Liver (tissue), 9 donors: ENCODE results near the gene LYSMD3. TPM values are rescaled to one million over a fixed set of nuclear protein-coding genes. Genes with fewer than 3 reads are reported as not detected.

Experiments
- DNase-seq: peaks from one replicate; pipeline ENCODE4 v3.0.0-alpha.2; 2017; ENCODE audit warnings: low spot score
- H3K27ac ChIP-seq, 2 donors: one replicate each; pipeline ENCODE4 v1.7.0; 2013; ENCODE audit warnings: inconsistent platforms in 2 of 2, low read length in 2 of 2, control low read depth in 1 of 2, low read depth in 1 of 2, mild to moderate bottlenecking in 1 of 2
- H3K27me3 ChIP-seq, 4 donors: one replicate each; pipeline versions ENCODE4 v1.6.1 to v1.7.0; 2013; ENCODE audit warnings: low read length in 3 of 4, inconsistent platforms in 1 of 4, mild to moderate bottlenecking in 1 of 4, moderate library complexity in 1 of 4; ENCODE audit not compliant: control insufficient read depth in 4 of 4, insufficient read depth in 4 of 4
- H3K36me3 ChIP-seq, 4 donors: one replicate each; pipeline versions ENCODE4 v1.6.1 to v1.7.0; 2013; ENCODE audit warnings: low read length in 3 of 4, mild to moderate bottlenecking in 3 of 4, low read depth in 1 of 4, moderate library complexity in 1 of 4; ENCODE audit not compliant: control insufficient read depth in 4 of 4, insufficient read depth in 3 of 4
- H3K4me1 ChIP-seq, 4 donors: one replicate each; pipeline versions ENCODE4 v1.6.1 to v1.7.0; 2013; ENCODE audit warnings: low read length in 3 of 4, mild to moderate bottlenecking in 3 of 4, moderate library complexity in 1 of 4; ENCODE audit not compliant: control insufficient read depth in 4 of 4, insufficient read depth in 4 of 4
- H3K4me3 ChIP-seq, 3 donors: one replicate each; pipeline versions ENCODE4 v1.6.1 to v1.7.0; 2013; ENCODE audit warnings: low read length in 3 of 3, control low read depth in 1 of 3, low read depth in 1 of 3, mild to moderate bottlenecking in 1 of 3
- H3K9ac ChIP-seq, 2 donors: one replicate each; pipeline ENCODE4 v1.7.0; 2013; ENCODE audit warnings: low read length in 2 of 2, mild to moderate bottlenecking in 2 of 2, moderate library complexity in 2 of 2, control low read depth in 1 of 2, low read depth in 1 of 2
- H3K9me3 ChIP-seq, 4 donors: one replicate each; pipeline versions ENCODE4 v1.6.1 to v1.7.0; 2013; ENCODE audit warnings: low read length in 3 of 4; ENCODE audit not compliant: control insufficient read depth in 4 of 4
- ATF3 ChIP-seq: IDR thresholded peaks from 2 replicates; pipeline ENCODE4 v1.6.1; 2016; ENCODE audit warnings: antibody characterized with exemption
- EGR1 ChIP-seq, 2 donors: IDR thresholded peaks; 2 replicates each; pipeline ENCODE4 v1.6.1; 2016 to 2018; ENCODE audit warnings: antibody characterized with exemption in 2 of 2, low read depth in 2 of 2
- FOXA1 ChIP-seq: IDR thresholded peaks from 2 replicates; pipeline ENCODE4 v1.6.1; 2016; ENCODE audit warnings: antibody characterized with exemption
- FOXA2 ChIP-seq: IDR thresholded peaks from 2 replicates; pipeline ENCODE4 v1.6.1; 2016; ENCODE audit warnings: antibody characterized with exemption
- GABPA ChIP-seq, 2 donors: IDR thresholded peaks in 1 of 2; conservative IDR thresholded peaks in 1 of 2; 2 replicates each; pipeline ENCODE4 v1.6.1; 2016; ENCODE audit warnings: antibody characterized with exemption in 2 of 2, mild to moderate bottlenecking in 1 of 2, moderate library complexity in 1 of 2
- HNF4A ChIP-seq, 2 donors: conservative IDR thresholded peaks; 2 replicates each; pipeline ENCODE4 v1.6.1; 2016; ENCODE audit warnings: antibody characterized with exemption in 2 of 2, mild to moderate bottlenecking in 2 of 2
- JUND ChIP-seq, 2 donors: IDR thresholded peaks; 2 replicates each; pipeline ENCODE4 v1.6.1; 2016; ENCODE audit warnings: antibody characterized with exemption in 2 of 2
- MAX ChIP-seq: IDR thresholded peaks from 2 replicates; pipeline ENCODE4 v1.6.1; 2016; ENCODE audit warnings: antibody characterized with exemption
- RAD21 ChIP-seq, 2 donors: IDR thresholded peaks; 2 replicates each; pipeline ENCODE4 v1.6.1; 2016; ENCODE audit warnings: antibody characterized with exemption in 2 of 2, mild to moderate bottlenecking in 2 of 2
- REST ChIP-seq: IDR thresholded peaks from 2 replicates; pipeline ENCODE4 v1.6.1; 2016; ENCODE audit warnings: antibody characterized with exemption, mild to moderate bottlenecking
- RXRA ChIP-seq, 2 donors: IDR thresholded peaks; 2 replicates each; pipeline ENCODE4 v1.6.1; 2017 to 2018; ENCODE audit warnings: antibody characterized with exemption in 2 of 2, mild to moderate bottlenecking in 1 of 2
- SP1 ChIP-seq: IDR thresholded peaks from 2 replicates; pipeline ENCODE4 v1.6.1; 2018; ENCODE audit warnings: antibody characterized with exemption, mild to moderate bottlenecking
- TAF1 ChIP-seq: conservative IDR thresholded peaks from 2 replicates; pipeline ENCODE4 v1.6.1; 2016; ENCODE audit warnings: antibody characterized with exemption, mild to moderate bottlenecking
- YY1 ChIP-seq: IDR thresholded peaks from 2 replicates; pipeline ENCODE4 v1.6.1; 2016; ENCODE audit warnings: antibody characterized with exemption, mild to moderate bottlenecking
- ZBTB33 ChIP-seq: IDR thresholded peaks from 2 replicates; pipeline ENCODE4 v1.6.1; 2016; ENCODE audit warnings: antibody characterized with exemption
- WGBS: extraction: QIAGEN DNeasy Blood & Tissue Kit; methylation state at CpG from one replicate; pipeline ENCODE4 v1.1.7; 2013; 5-methylcytosine and 5-hydroxymethylcytosine counted together
- polyA plus RNA-seq, 2 donors: library from polyadenylated mRNA; stranded (reverse) in 1 of 2; unstranded in 1 of 2; fragments of 200-250 nt in 1 of 2; fragments of >200 nt in 1 of 2; fragmentation: Nextera tagmentation in 1 of 2; extraction: Ambion mirVana in 1 of 2; gene quantifications; one replicate each; pipeline versions ENCODE4 v1.2.1 to v1.2.3, GENCODE V29; 2013 to 2015
- total RNA-seq, 2 donors: library from RNA; depleted of rRNA; stranded (reverse); fragments of >200 nt; gene quantifications; one replicate each; pipeline ENCODE4 v1.2.3, GENCODE V29; 2014
- donor health status: healthy.
- donor health status: healthy.
- donor health status: healthy.
- donor health status: healthy.
- donor health status: healthy.

The LYSMD3 gene
- total and polyA plus RNA-seq, 4 donors, result 8.8 to 23.6 (median 11.0) TPM

- TF ChIP-seq REST (no peak), MAX (no peak), HNF4A (conservative IDR thresholded peaks at IDR 0.05) (no peak), FOXA1 (no peak), ATF3 (no peak)
Measured at GRCh38 chr5:90533794-90534193, 4.4 kb upstream of the LYSMD3 start (continued).

- 44% methylated on average over 9 of the region's 9 CpGs for WGBS
- no peaks in the 10 kb centered on the region for H3K9me3 ChIP-seq
- TF ChIP-seq MAX, result no peak
- no peak for DNase-seq
- H3K36me3 ChIP-seq, result no peaks in the 10 kb centered on the region
- peak overlapping the region in 1 of 3 donors; percentile 21 for H3K4me3 ChIP-seq
- peaks cover 0 to 3% (median 0%) of the 10 kb centered on the region in 4 donors for H3K27me3 ChIP-seq
- peak overlapping the region in 1 of 2 donors; percentile 99 for H3K27ac ChIP-seq
- H3K4me1 ChIP-seq, result peaks cover 3 to 34% (median 18%) of the 10 kb centered on the region in 4 donors
- peak overlapping the region in 1 of 2 donors; percentile 45 for H3K9ac ChIP-seq
Measured at GRCh38 chr5:90530736-90531487, 1.5 kb upstream of the LYSMD3 start.

GRCh38 chr5:90529939-90530677 is 724 bp upstream of the LYSMD3 start:
- peaks cover 3 to 34% (median 18%) of the 10 kb centered on the region in 4 donors for H3K4me1 ChIP-seq
- peak overlapping the region; percentile 85 to 95 for H3K9ac ChIP-seq
- peaks cover 0 to 3% (median 0%) of the 10 kb centered on the region in 4 donors for H3K27me3 ChIP-seq
- peak overlapping the region; percentile 98 to 100 (median 99) for H3K4me3 ChIP-seq
- WGBS, result 3% methylated on average over 13 of the region's 13 CpGs
- peaks cover 0 to under 1% (median 0%) of the 10 kb centered on the region in 4 donors for H3K36me3 ChIP-seq
- no peaks in the 10 kb centered on the region for H3K9me3 ChIP-seq
- H3K27ac ChIP-seq, result peak overlapping the region; percentile 93 to 99
- peak; percentile 67 for DNase-seq
- TF ChIP-seq EGR1 (IDR thresholded peaks at IDR 0.05; ENCODE audit: low read depth in 2 of 2) (no peak), MAX (peak; percentile 26), SP1 (no peak), RAD21 (IDR thresholded peaks at IDR 0.05) (peak; percentile 89 to 91), JUND (IDR thresholded peaks at IDR 0.05) (peak; percentile 15 to 62), REST (no peak), FOXA2 (peak; percentile 53), TAF1 (no peak), FOXA1 (no peak), GABPA (IDR thresholded peaks at IDR 0.05 in 1 of 2, conservative IDR thresholded peaks at IDR 0.05 in 1 of 2) (no peak), HNF4A (conservative IDR thresholded peaks at IDR 0.05) (peak; percentile 13 to 30), ZBTB33 (no peak), RXRA (IDR thresholded peaks at IDR 0.05) (peak; percentile 7), YY1 (peak; percentile 70), ATF3 (peak; percentile 26)
